GM18517 (cell line): ENCODE results near the gene CAMK1G.

Experiments
- ATAC-seq: cut with Tn5 transposase; IDR thresholded peaks from one replicate; pipeline ENCODE4 v1.9.1; 2021; ENCODE audit warnings: mild to moderate bottlenecking, moderate library complexity; ENCODE audit not compliant: unreplicated experiment

The CAMK1G gene

DNA sequence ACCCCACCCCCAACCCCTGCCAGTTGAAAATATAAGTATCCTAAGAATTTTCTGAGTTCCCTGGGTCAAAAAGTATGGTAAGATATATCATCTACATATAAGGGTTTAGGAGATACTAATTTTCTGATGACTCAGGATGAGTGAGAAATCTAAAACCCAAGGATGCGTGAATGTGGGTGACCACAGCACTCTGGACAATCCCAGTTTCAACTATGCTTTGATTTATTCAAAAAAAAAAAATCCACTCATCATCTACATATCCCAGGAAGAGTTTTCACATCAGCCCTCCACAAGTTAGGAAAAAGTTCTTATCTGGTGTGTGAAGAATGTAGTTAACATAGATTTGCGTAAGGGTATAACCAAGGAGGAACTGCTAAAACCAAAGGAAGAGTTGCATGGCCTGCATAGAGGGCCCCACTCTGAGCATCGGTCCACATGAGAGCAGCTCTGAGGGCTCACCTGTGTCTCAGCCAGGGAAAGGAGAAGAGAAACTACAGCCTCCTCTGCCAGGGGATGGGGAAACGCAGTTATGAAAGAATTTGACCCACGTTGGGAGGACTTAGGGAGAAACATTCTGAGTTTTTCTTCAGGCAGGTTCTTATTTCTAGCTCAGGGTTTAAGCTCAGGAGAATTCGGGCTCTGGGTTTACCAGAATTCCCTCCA lies 50.0 kb downstream of the CAMK1G start:
- no peak for ATAC-seq

DNA sequence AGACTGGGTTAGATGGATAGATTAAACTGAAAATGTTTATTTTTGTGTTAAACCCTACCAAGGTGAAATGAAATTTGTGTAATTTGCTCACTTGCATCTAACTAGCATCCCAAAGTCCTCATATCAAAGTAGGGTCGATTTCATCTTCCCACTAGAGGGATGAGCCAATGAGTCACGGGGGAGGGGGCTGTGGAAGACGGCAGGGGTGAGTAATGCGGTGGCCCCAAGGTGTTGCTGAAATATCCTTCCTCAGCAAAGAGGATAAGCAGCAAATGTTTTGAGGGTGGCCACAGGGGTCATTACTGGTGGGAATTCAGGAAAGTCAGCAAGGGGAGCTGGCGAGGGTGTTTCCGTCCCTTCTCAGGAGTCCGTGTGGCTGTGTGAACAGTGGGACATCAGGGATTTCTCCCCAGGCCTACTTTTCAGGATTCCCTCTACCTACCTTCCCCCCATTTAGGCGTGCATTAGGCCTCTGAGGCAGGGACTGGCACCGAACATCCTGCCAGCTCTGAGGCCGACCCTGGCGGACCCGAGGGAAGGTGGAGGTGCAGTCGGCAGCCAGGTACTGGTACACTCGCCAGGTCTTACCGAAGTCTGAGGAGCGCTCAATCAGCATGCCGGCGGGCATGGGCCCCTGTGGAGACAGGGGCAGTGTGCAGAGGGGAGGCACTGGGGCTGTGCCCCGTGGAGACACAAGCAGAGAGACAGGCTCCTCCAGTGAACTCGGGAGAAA lies 50.7 kb downstream of the CAMK1G start:
- ATAC-seq, result no peak

DNA sequence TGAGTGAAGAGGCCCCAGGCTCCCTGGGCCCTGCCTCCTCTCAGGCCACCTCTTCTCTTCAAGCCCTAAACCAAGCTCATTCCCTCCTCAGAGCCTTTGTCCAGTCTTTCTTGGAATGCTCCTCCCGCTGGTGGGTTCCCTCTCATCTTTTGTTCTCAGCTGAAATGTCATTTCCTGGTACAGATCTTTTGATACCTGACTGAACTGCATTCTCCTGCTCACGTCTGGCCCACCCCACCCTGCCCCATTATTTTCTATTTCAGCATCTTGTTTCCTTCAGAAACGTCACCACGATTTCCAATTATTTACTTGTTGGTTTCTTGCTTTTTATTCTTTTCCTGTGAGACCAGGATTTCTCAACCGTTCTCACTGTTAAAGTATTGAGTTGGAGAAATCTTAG lies 52.3 kb downstream of the CAMK1G start:
- ATAC-seq, result no peak

DNA sequence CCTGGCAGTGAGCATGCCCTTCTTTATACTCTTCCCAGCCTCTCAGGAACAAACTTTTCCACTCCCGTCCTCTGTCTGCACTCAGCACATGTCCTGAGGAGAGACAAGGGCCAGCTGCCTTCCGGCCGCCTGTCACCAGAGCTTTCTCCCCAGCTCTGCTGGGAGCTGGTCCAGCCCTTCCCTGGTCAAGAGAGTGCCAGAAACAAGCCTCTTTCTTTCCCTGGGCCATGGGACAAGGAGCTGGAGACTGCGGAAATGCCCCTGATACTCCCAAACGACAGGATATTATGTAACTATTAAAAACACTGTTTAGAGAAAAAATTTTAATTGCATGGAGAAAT lies 58.3 kb downstream of the CAMK1G start:
- ATAC-seq, result no peak

- ATAC-seq, result no peak
Observed at GRCh38 chr1:209642816-209643215, 59.3 kb downstream of the CAMK1G start.

- no peak for ATAC-seq
Observed at GRCh38 chr1:209643285-209644020, 59.9 kb downstream of the CAMK1G start.

- no peak for ATAC-seq
Observed at GRCh38 chr1:209645574-209646452, 62.3 kb downstream of the CAMK1G start.

GRCh38 chr1:209646558-209646957 lies 63.0 kb downstream of the CAMK1G start:
- ATAC-seq, result no peak

GRCh38 chr1:209647156-209647555 lies 63.6 kb downstream of the CAMK1G start:
- no peak for ATAC-seq

DNA sequence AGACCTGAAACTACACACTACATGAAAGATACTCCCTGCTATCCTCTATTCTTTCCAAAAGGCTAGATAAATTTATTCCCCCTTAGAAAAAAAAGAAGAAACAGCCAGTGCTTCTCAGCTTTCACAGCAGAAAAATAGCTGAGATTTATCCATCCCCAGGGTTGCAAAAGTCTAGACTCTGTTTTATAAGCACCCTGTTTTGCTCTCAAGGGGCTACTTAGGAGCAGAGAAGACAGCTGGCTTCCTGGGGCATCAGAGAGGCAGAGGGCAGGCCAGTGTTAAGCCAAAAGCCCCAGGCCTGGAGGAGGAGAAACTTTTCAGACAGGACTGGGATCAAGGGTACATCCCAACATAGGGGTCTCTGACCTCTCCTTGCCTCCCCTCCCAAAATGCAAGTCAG lies 64.8 kb downstream of the CAMK1G start:
- ATAC-seq, result no peak

GRCh38 chr1:209648931-209649776 lies 65.6 kb downstream of the CAMK1G start:
- ATAC-seq, result no peak

GRCh38 chr1:209650454-209650853 lies 66.9 kb downstream of the CAMK1G start:
- no peak for ATAC-seq

DNA sequence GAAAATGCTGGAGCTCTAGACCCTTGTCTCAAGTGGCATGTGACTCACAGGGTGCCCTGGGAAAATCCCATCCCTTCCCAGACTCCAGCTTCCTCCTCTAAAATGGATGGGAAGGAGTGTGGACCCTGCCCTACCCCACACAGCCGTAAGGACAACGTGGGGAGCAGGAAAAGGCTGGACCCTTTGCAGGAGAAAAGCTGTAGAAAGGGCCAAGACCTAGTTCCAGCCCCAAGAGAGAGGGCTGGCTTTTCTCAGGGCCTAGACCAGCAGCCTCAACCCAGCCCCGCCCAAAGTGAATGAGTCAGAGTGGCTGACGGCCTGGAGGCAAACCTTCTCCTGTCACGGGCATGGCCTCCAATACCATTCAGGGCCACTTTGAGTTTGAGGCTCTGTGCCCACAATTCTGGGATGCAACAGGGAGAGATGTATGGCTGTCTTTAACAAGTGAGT lies 67.6 kb downstream of the CAMK1G start:
- ATAC-seq, result peak; percentile 45

DNA sequence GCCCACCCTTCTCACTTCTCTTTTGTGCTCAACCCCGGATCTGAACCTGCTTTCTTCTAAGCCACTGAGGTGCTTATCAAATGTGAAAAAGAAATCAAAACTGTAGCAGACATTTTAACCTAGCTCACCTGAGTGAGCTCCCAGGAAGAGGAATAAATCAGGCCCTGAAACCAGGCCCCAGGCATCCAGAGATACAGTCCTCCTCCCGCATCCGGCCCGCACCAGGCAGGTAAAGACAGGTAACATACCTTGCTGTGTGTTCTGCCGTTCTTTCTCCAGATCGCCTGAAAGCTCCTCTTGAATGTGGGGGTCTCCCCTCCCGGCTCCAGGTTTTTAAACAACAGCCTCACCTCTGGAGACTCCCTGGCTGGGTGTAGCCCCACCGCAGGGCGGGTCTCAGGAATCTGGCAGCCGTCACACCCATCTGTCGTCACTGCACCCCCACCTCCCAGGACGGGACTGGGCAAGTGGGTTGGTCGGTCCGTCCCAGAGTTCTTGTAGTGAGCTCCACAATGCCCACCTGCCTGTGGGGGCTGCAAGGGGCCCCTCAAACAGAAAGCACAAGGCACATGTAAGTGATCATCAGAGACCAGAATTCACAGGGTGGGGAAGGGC lies 68.7 kb downstream of the CAMK1G start, which contains the start of gene LAMB3:
Gene LAMB3, minus strand, starts transcription at position 305 of the 615 bp plus-strand sequence. CDS start 1,481 bp downstream, outside the sequence.
- ATAC-seq, result no peak

DNA sequence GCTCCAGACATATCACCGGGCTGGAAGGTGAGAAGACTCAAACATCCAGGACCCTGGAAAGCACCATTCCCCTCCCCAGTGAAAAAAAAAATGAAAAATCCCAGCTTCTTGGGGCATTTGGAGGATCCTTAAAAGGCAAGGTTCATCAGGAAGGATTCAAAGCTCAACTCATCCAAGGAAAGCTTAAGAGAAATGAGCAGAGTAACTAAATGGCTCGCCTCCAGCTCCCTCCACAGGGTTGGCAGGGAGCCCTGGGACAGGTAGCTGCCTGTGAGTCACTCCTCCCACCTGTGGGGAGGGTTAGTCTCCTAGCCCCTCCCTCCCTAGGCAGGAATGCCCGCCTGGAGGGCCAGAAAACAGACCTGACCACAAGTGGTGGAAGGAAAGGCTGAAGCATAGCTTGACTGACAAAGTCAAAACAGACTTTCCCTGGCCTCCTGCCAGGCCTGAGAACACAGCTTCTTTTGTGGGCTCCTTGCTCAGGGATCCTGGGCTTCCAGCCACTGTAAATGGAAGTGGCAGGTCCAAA lies 69.4 kb downstream of the CAMK1G start:
- ATAC-seq, result no peak

- no peak for ATAC-seq
Observed at GRCh38 chr1:209653915-209654351, 70.4 kb downstream of the CAMK1G start.

- no peak for ATAC-seq
Observed at GRCh38 chr1:209655411-209656231, 72.1 kb downstream of the CAMK1G start.

GRCh38 chr1:209657140-209657879 lies 73.8 kb downstream of the CAMK1G start:
- ATAC-seq, result no peak
